Heart left ventricle (tissue), 13 donors: ENCODE results near the gene ADH1C.

Experiments
- CTCF ChIP-seq, 12 donors: fragments of 200-600 bp; sonication (generic) in 4 of 12; IDR thresholded peaks; one replicate each; pipeline versions ENCODE4 v1.5.0 to v1.8.0; 2018 to 2022; ENCODE audit warnings: antibody characterized with exemption in 12 of 12, mild to moderate bottlenecking in 5 of 12
- POLR2A ChIP-seq, 2 donors: fragments of 450-650 bp; IDR thresholded peaks; one replicate each; pipeline ENCODE4 v1.6.1; 2017; ENCODE audit warnings: antibody characterized with exemption in 2 of 2, mild to moderate bottlenecking in 2 of 2, moderate library complexity in 2 of 2
- donor health status: ischemic (EF 13 %, LVEDD 7.1; RV severe dilation, severe dysfunction).
- donor health status: DM: no; HTN: yes; CAD: no.
- donor health status: DM: no; HTN: no; CAD: no.
- donor health status: ischemic (EF 25% LVEDD 6.9; RV normal size, moderate dysfunction).
- donor health status: ischemic (EF 25% LVEDD 5.7; RV mildly dilated, moderate dysfunction).
- donor health status: ischemic (EF 35%, LVEDD 5.7; RV mildly dilated, moderate dysfunction).
- donor health status: nonischemic (EF 11% LVEDD 7.7; RV severe dilation, severe dysfunction).
- donor health status: DM: yes; HTN: yes; CAD: no.
- donor health status: PGD.
- donor health status: ischemic (EF 29% LVEDD 5.4; RV normal size, mild dysfunction).
- donor health status: nonischemic (EF 23%, LVEDD 6.1; RV moderate dilation, normal function).

GRCh38 chr4:99329876-99330275 is 22.7 kb downstream of the ADH1C start:
- TF ChIP-seq CTCF (IDR thresholded peaks at IDR 0.05) (no peak), POLR2A (IDR thresholded peaks at IDR 0.05) (no peak)
